Measurements from ENCODE around the gene ZNF771. TPM values are rescaled to one million over a fixed set of nuclear protein-coding genes. Genes with fewer than 3 reads are reported as not detected.

The ZNF771 gene
- total and polyA plus RNA-seq, 2 donors from 2014 or later, result 7.8 to 14.8 TPM

GRCh38 chr16:30457256-30457655, 49.9 kb downstream of the ZNF771 start:
- no peak overlapping the region for H3K9ac ChIP-seq (ENCODE audit: low read length in 3 of 3)
- no peaks in the 10 kb centered on the region for H3K27me3 ChIP-seq (ENCODE audit: control insufficient read depth, insufficient read depth, low read length)
- no peak for FAIRE-seq
- no peaks in the 10 kb centered on the region for H3K4me1 ChIP-seq (ENCODE audit: control insufficient read depth in 2 of 3, insufficient read depth in 2 of 3, low read depth in 1 of 3, low read length in 3 of 3)
- no peak overlapping the region for H3K27ac ChIP-seq (ENCODE audit: low read depth in 2 of 2, low read length in 2 of 2)
- no peak for DNase-seq
- H3K36me3 ChIP-seq (ENCODE audit: control insufficient read depth in 2 of 3, insufficient read depth in 3 of 3, low read length in 3 of 3), result no peaks in the 10 kb centered on the region
- no peak overlapping the region for H3K4me3 ChIP-seq (ENCODE audit: low read length in 3 of 3)
- intact Hi-C loops (cut with DNase I), result loop anchor here (10.0 kb wide), 1 partner anchor 58 kb away; no protein-coding TSS in a partner anchor
- TF ChIP-seq, protein P1, sequence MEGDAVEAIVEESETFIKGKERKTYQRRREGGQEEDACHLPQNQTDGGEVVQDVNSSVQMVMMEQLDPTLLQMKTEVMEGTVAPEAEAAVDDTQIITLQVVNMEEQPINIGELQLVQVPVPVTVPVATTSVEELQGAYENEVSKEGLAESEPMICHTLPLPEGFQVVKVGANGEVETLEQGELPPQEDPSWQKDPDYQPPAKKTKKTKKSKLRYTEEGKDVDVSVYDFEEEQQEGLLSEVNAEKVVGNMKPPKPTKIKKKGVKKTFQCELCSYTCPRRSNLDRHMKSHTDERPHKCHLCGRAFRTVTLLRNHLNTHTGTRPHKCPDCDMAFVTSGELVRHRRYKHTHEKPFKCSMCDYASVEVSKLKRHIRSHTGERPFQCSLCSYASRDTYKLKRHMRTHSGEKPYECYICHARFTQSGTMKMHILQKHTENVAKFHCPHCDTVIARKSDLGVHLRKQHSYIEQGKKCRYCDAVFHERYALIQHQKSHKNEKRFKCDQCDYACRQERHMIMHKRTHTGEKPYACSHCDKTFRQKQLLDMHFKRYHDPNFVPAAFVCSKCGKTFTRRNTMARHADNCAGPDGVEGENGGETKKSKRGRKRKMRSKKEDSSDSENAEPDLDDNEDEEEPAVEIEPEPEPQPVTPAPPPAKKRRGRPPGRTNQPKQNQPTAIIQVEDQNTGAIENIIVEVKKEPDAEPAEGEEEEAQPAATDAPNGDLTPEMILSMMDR (IDR thresholded peaks at IDR 0.05; ENCODE audit: borderline replicate concordance, extremely low read depth, insufficient read depth), result no peak
- no peaks in the 10 kb centered on the region for H3K9me3 ChIP-seq (ENCODE audit: control insufficient read depth in 2 of 3, insufficient read depth in 1 of 3, low read length in 3 of 3)

GRCh38 chr16:30457743-30458560, 50.5 kb downstream of the ZNF771 start:
- no peaks in the 10 kb centered on the region for H3K4me1 ChIP-seq (ENCODE audit: control insufficient read depth in 2 of 3, insufficient read depth in 2 of 3, low read depth in 1 of 3, low read length in 3 of 3)
- H3K9ac ChIP-seq (ENCODE audit: low read length in 3 of 3), result no peak overlapping the region
- no peak for DNase-seq
- H3K27me3 ChIP-seq (ENCODE audit: control insufficient read depth, insufficient read depth, low read length), result no peaks in the 10 kb centered on the region
- no peak overlapping the region for H3K27ac ChIP-seq (ENCODE audit: low read depth in 2 of 2, low read length in 2 of 2)
- no peak for FAIRE-seq
- no peaks in the 10 kb centered on the region for H3K36me3 ChIP-seq (ENCODE audit: control insufficient read depth in 2 of 3, insufficient read depth in 3 of 3, low read length in 3 of 3)
- TF ChIP-seq, protein P1 (IDR thresholded peaks at IDR 0.05; ENCODE audit: borderline replicate concordance, extremely low read depth, insufficient read depth), result no peak
- no peak overlapping the region for H3K4me3 ChIP-seq (ENCODE audit: low read length in 3 of 3)
- no peaks in the 10 kb centered on the region for H3K9me3 ChIP-seq (ENCODE audit: control insufficient read depth in 2 of 3, insufficient read depth in 1 of 3, low read length in 3 of 3)
- intact Hi-C loops (cut with DNase I), result loop anchor here (10.0 kb wide), 1 partner anchor 57 kb away; no protein-coding TSS in a partner anchor

DNA sequence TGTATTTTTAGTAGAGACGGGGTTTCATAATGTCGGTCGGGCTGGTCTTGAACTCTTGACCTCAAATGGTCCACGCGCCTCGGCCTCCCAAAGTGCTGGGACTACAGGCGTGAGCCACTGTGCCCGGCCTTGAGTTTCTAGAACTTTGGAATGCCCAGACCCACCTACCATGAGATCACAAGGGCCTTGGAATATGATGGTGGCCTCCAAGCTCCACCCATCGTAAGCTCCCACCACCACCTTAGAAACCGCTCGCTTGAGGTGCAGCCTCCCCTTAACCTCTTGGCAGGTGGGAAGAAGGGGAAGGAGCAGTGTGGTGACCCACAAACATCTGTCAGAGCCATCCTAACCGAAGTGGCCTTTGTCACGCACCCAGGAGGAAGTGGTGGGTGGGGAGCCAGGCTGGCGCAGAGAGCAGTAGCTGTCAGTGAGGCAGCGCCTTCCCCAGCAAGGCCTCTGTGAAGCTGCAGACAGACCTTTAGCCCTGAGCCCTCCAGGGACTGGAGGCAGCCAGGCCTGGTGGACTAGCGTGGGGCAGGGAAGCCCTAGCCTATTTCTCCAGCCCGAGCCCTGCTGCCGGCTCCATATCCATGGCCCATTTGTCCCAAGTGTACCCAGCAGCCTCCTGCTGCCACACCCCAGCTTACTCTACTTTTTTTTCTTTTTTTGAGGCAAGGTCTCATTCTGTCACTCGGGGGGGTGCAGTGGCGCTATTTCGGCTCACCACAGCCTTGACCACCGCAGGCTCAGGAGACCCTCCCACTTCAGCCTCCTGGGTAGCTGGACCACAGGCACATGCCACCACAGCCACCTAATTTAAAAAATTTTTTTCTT, 51.4 kb downstream of the ZNF771 start:
- DNase-seq (peak in 1 of 5 donors; percentile 76), FAIRE-seq (no peak)
- H3K27me3 ChIP-seq (ENCODE audit: control insufficient read depth, insufficient read depth, low read length), result no peaks in the 10 kb centered on the region
- H3K9me3 ChIP-seq (ENCODE audit: control insufficient read depth in 2 of 3, insufficient read depth in 1 of 3, low read length in 3 of 3), result no peaks in the 10 kb centered on the region
- no peak overlapping the region for H3K4me3 ChIP-seq (ENCODE audit: low read length in 3 of 3)
- intact Hi-C loops (cut with DNase I), result loop anchor here (10.0 kb wide), 1 partner anchor 56 kb away; no protein-coding TSS in a partner anchor
- no peaks in the 10 kb centered on the region for H3K4me1 ChIP-seq (ENCODE audit: control insufficient read depth in 2 of 3, insufficient read depth in 2 of 3, low read depth in 1 of 3, low read length in 3 of 3)
- no peak overlapping the region for H3K9ac ChIP-seq (ENCODE audit: low read length in 3 of 3)
- no peak overlapping the region for H3K27ac ChIP-seq (ENCODE audit: low read depth in 2 of 2, low read length in 2 of 2)
- H3K36me3 ChIP-seq (ENCODE audit: control insufficient read depth in 2 of 3, insufficient read depth in 3 of 3, low read length in 3 of 3), result no peaks in the 10 kb centered on the region
- TF ChIP-seq, protein P1 (IDR thresholded peaks at IDR 0.05; ENCODE audit: borderline replicate concordance, extremely low read depth, insufficient read depth), result no peak

Data from kidney (tissue), 14 donors.